Neural progenitor cell (in vitro differentiated cells): ENCODE results near the gene FOXO6.

Experiments used
- EZH2 ChIP-seq: fragments of 200-600 bp; sonication (generic); IDR thresholded peaks from 2 replicates; pipeline ENCODE4 v1.6.1; 2017; ENCODE audit warnings: antibody characterized with exemption, mild to moderate bottlenecking, moderate library complexity
- TF ChIP-seq, protein P1 (sequence below): fragments of 200-600 bp; sonication (generic); IDR thresholded peaks from 2 replicates; pipeline ENCODE4 v1.5.1; 2017; ENCODE audit warnings: antibody characterized with exemption, mild to moderate bottlenecking

GRCh38 chr1:41323243-41323642 is 38.0 kb upstream of the FOXO6 start:
- TF ChIP-seq, protein P1, sequence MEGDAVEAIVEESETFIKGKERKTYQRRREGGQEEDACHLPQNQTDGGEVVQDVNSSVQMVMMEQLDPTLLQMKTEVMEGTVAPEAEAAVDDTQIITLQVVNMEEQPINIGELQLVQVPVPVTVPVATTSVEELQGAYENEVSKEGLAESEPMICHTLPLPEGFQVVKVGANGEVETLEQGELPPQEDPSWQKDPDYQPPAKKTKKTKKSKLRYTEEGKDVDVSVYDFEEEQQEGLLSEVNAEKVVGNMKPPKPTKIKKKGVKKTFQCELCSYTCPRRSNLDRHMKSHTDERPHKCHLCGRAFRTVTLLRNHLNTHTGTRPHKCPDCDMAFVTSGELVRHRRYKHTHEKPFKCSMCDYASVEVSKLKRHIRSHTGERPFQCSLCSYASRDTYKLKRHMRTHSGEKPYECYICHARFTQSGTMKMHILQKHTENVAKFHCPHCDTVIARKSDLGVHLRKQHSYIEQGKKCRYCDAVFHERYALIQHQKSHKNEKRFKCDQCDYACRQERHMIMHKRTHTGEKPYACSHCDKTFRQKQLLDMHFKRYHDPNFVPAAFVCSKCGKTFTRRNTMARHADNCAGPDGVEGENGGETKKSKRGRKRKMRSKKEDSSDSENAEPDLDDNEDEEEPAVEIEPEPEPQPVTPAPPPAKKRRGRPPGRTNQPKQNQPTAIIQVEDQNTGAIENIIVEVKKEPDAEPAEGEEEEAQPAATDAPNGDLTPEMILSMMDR = no peak
- no peak for TF ChIP-seq EZH2
